Testis (tissue), 3 donors: ENCODE results near the gene HAND2. TPM values are rescaled to one million over a fixed set of nuclear protein-coding genes. Genes with fewer than 3 reads are reported as not detected.

Source experiments
- DNase-seq: peaks from one replicate; pipeline ENCODE4 v3.0.0-alpha.2; 2019
- H3K27ac ChIP-seq, 2 donors: fragments of 200-600 bp; sonication (generic); one replicate each; pipeline ENCODE4 v1.5.1; 2019
- H3K27me3 ChIP-seq: fragments of 200-600 bp; sonication (generic); one replicate; pipeline ENCODE4 v1.5.1; 2019
- H3K36me3 ChIP-seq: fragments of 200-600 bp; sonication (generic); one replicate; pipeline ENCODE4 v1.5.1; 2017; ENCODE audit warnings: low read depth; ENCODE audit errors: missing control alignments
- H3K4me1 ChIP-seq: fragments of 200-600 bp; sonication (generic); one replicate; pipeline ENCODE4 v1.5.1; 2019
- H3K4me3 ChIP-seq, 2 donors: fragments of 200-600 bp; sonication (generic); one replicate each; pipeline ENCODE4 v1.5.1; 2017 to 2019
- H3K9me3 ChIP-seq: fragments of 200-600 bp; sonication (generic); one replicate; pipeline ENCODE4 v1.5.1; 2017
- CTCF ChIP-seq, 3 experiments: fragments of 450-650 bp in 2 of 3; fragments of 200-600 bp in 1 of 3; sonication (generic) in 1 of 3; IDR thresholded peaks; one replicate each; pipeline ENCODE4 v1.5.1; 2016 to 2019; ENCODE audit warnings: antibody characterized with exemption in 3 of 3, mild to moderate bottlenecking in 2 of 3, moderate library complexity in 1 of 3
- POLR2A ChIP-seq: fragments of 450-650 bp; IDR thresholded peaks from one replicate; pipeline ENCODE4 v1.6.1; 2017; ENCODE audit warnings: antibody characterized with exemption, mild to moderate bottlenecking, moderate library complexity
- WGBS, 2 donors: methylation state at CpG; one replicate each; pipeline ENCODE4 v1.1.5; 2018; 5-methylcytosine and 5-hydroxymethylcytosine counted together
- intact Hi-C: fragments of 100-400 bp; cut with DNase I; formaldehyde crosslinking; loops from one replicate; pipeline ENCODE4 v1.15.1; 2023; ENCODE audit warnings: low total_unique reads
- polyA plus RNA-seq: library from polyadenylated mRNA; stranded (reverse); fragments of 350-450 nt; fragmentation: Illumina TruSeq; extraction: RNeasy Lipid Tissue Mini Kit (QIAGEN cat#74804); gene quantifications from one replicate; pipeline ENCODE4 v1.2.3, GENCODE V29; 2014; ENCODE audit warnings: low read depth, low replicate concordance; ENCODE audit not compliant: insufficient read depth
- total RNA-seq, 2 donors: library from RNA; depleted of rRNA; stranded (reverse); fragments of >200 nt; gene quantifications; one replicate each; pipeline ENCODE4 v1.2.3, GENCODE V29; 2016

Gene HAND2
- total and polyA plus RNA-seq, 3 donors from 2014 or later = 3.5 to 12.3 (median 9.4) TPM

GRCh38 chr4:173518425-173519102 lies 11.5 kb downstream of the HAND2 start:
- Histone ChIP-seq H3K27ac (no peak overlapping the region), H3K4me3 (no peak overlapping the region), H3K4me1 (peaks cover 12% of the 10 kb centered on the region), H3K27me3 (no peaks in the 10 kb centered on the region), H3K9me3 (no peaks in the 10 kb centered on the region), H3K36me3 (no peaks in the 10 kb centered on the region)
- TF ChIP-seq POLR2A (no peak), CTCF (IDR thresholded peaks at IDR 0.05) (no peak)
- WGBS, 2 donors = 35 to 40% methylated on average over 42 of the region's 42 CpGs
- no peak for DNase-seq
- intact Hi-C loops = no loop called here

- WGBS, 2 donors = 42 to 45% methylated on average over 24 of the region's 24 CpGs
- intact Hi-C loops = no loop called here
These were observed 12.1 kb downstream of the HAND2 start for GRCh38 chr4:173517781-173518424.

DNA sequence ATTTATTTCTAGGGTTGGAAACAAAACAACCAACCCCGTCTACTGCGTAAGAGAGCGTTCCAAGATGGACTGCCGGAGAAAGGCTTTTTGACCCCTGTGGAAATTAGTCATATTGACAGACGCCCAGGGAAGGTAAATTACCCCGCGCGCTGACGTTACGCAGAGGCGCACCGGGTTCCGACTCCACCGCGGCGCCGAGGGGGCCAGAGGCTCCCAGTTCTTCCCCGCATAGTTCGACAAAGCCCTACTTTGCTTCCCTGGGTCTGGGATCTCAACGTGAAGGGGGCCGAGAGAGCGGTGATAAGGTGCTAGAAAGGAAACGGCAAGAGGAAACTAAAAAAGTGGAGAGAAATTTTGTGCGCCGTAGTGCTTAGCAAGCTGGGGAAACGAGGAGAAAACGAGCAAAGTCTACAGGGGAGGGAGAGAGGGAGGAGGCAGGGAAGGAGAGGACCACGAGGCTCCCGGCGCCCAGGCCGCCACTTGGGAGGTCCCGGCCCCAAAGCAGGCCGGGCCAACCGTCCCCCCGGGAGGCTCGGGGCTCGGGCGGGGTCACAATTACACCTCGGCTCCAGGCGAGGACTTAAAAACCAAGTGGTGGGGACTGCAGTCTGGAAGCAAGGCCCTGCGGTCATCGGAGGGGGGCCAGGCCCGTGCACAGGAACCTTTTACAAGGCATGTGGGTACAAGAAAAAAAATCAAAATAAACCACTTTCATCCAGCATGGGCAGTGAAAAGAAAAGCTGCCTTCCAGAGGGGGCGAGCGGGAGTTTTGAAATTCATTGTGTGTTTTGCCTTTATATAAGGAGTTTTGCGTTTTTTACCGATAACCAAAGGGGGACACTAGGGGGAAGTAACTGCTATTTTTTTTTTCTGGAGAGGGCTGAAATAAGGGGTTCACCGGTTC lies 13.2 kb downstream of the HAND2 start:
- Histone ChIP-seq H3K4me1 (peaks cover 10% of the 10 kb centered on the region), H3K27me3 (no peaks in the 10 kb centered on the region), H3K27ac (no peak overlapping the region), H3K36me3 (no peaks in the 10 kb centered on the region), H3K4me3 (peak overlapping the region in 1 of 2 donors; percentile 38), H3K9me3 (no peaks in the 10 kb centered on the region)
- TF ChIP-seq POLR2A = no peak
- TF ChIP-seq CTCF (IDR thresholded peaks at IDR 0.05) = no peak
- 25 to 29% methylated on average over 38 to 48 of the region's 48 CpGs for WGBS, 2 donors
- intact Hi-C loops = no loop called here
- no peak for DNase-seq

More at GRCh38 chr4:173517781-173518424, 12.1 kb downstream of the HAND2 start:
- Histone ChIP-seq H3K36me3 (no peaks in the 10 kb centered on the region), H3K27ac (no peak overlapping the region), H3K4me3 (no peak overlapping the region), H3K27me3 (no peaks in the 10 kb centered on the region), H3K4me1 (peaks cover 12% of the 10 kb centered on the region), H3K9me3 (no peaks in the 10 kb centered on the region)
- TF ChIP-seq CTCF (IDR thresholded peaks at IDR 0.05) = no peak
- TF ChIP-seq POLR2A = no peak
- DNase-seq = no peak

- Histone ChIP-seq H3K4me3 (no peak overlapping the region), H3K27me3 (no peaks in the 10 kb centered on the region), H3K9me3 (no peaks in the 10 kb centered on the region), H3K27ac (no peak overlapping the region), H3K4me1 (peaks cover 3% of the 10 kb centered on the region), H3K36me3 (no peaks in the 10 kb centered on the region)
- intact Hi-C loops = no loop called here
- no peak for DNase-seq
- WGBS, 2 donors = 67 to 78% methylated on average over 4 of the region's 4 CpGs
- TF ChIP-seq POLR2A (no peak), CTCF (IDR thresholded peaks at IDR 0.05) (no peak)
These were observed 14.6 kb downstream of the HAND2 start for GRCh38 chr4:173515458-173515857.
